Hepatocyte (in vitro differentiated cells): ENCODE data around the gene HNRNPA3. TPM values are rescaled to one million over a fixed set of nuclear protein-coding genes. Genes with fewer than 3 reads are reported as not detected.

ENCODE experiments used
- DNase-seq: peaks from one replicate; pipeline ENCODE4 v3.0.0-alpha.2; 2016; ENCODE audit warnings: low spot score
- H2AFZ ChIP-seq: fragments of 200-600 bp; sonication (generic); 2 replicates; pipeline ENCODE4 v1.6.0; 2016; ENCODE audit warnings: antibody characterized with exemption, mild to moderate bottlenecking
- H3K27ac ChIP-seq: fragments of 200-600 bp; sonication (generic); 2 replicates; pipeline ENCODE4 v1.5.1; 2016; ENCODE audit warnings: mild to moderate bottlenecking
- H3K27me3 ChIP-seq: fragments of 200-600 bp; sonication (generic); 2 replicates; pipeline ENCODE4 v1.6.1; 2016
- H3K36me3 ChIP-seq: fragments of 200-600 bp; sonication (generic); replicated peaks from 2 replicates; pipeline ENCODE4 v1.5.1; 2016; ENCODE audit warnings: low read depth; ENCODE audit not compliant: insufficient read depth
- H3K4me1 ChIP-seq: fragments of 200-600 bp; sonication (generic); 2 replicates; pipeline ENCODE4 v1.5.1; 2016; ENCODE audit warnings: mild to moderate bottlenecking, moderate library complexity; ENCODE audit not compliant: insufficient read depth
- H3K4me2 ChIP-seq: fragments of 200-600 bp; sonication (generic); 2 replicates; pipeline ENCODE4 v1.6.0; 2016
- H3K4me3 ChIP-seq: fragments of 200-600 bp; sonication (generic); 2 replicates; pipeline ENCODE4 v1.5.1; 2016; ENCODE audit warnings: mild to moderate bottlenecking
- H3K79me2 ChIP-seq: fragments of 200-600 bp; sonication (generic); 2 replicates; pipeline ENCODE4 v1.6.0; 2017; ENCODE audit warnings: mild to moderate bottlenecking
- H3K9me2 ChIP-seq: fragments of 200-600 bp; sonication (generic); replicated peaks from 2 replicates; pipeline ENCODE4 v1.6.0; 2017; ENCODE audit warnings: mild to moderate bottlenecking; ENCODE audit not compliant: insufficient read depth
- H3K9me3 ChIP-seq: fragments of 200-600 bp; sonication (generic); 2 replicates; pipeline ENCODE4 v1.5.1; 2016; ENCODE audit warnings: low read depth, mild to moderate bottlenecking
- H4K20me1 ChIP-seq: fragments of 200-600 bp; sonication (generic); 2 replicates; pipeline ENCODE4 v1.6.0; 2016; ENCODE audit warnings: mild to moderate bottlenecking; ENCODE audit not compliant: insufficient read depth, poor library complexity, severe bottlenecking
- CTCF ChIP-seq: fragments of 200-600 bp; sonication (generic); IDR thresholded peaks from 2 replicates; pipeline ENCODE4 v1.5.1; 2016; ENCODE audit warnings: antibody characterized with exemption, mild to moderate bottlenecking; ENCODE audit not compliant: poor library complexity
- EZH2 ChIP-seq: fragments of 200-600 bp; sonication (generic); IDR thresholded peaks from 2 replicates; pipeline ENCODE4 v1.6.1; 2016; ENCODE audit warnings: antibody characterized with exemption, mild to moderate bottlenecking, borderline replicate concordance
- EZH2phosphoT487 ChIP-seq: fragments of 200-600 bp; sonication (generic); IDR thresholded peaks from one replicate; pipeline ENCODE4 v1.6.1; 2018; ENCODE audit warnings: antibody characterized with exemption, mild to moderate bottlenecking, low read depth, moderate library complexity; ENCODE audit not compliant: unreplicated experiment, severe bottlenecking
- WGBS: methylation state at CpG from one replicate; pipeline ENCODE4 v1.1.6; 2016; ENCODE audit warnings: low lambda C conversion rate; ENCODE audit errors: missing lambda C conversion rate; 5-methylcytosine and 5-hydroxymethylcytosine counted together
- polyA plus RNA-seq: library from polyadenylated mRNA; unstranded; fragments of >200 nt; fragmentation: Nextera tagmentation; extraction: Ambion mirVana; gene quantifications from 2 replicates; pipeline ENCODE4 v1.2.1, GENCODE V29; 2016
- total RNA-seq: library from RNA; depleted of rRNA; stranded (reverse); fragments of >200 nt; gene quantifications from 2 replicates; pipeline ENCODE4 v1.2.3, GENCODE V29; 2014

The HNRNPA3 gene
- total and polyA plus RNA-seq, 2 experiments from 2014 or later: 56.1 to 59.5 TPM

- peak overlapping the region; percentile 51 for H2AFZ ChIP-seq
- no peaks in the 10 kb centered on the region for H3K9me3 ChIP-seq
- no peak for TF ChIP-seq EZH2phosphoT487
- peak; percentile 90 for TF ChIP-seq CTCF
- no peak for TF ChIP-seq EZH2
- WGBS: 2% methylated on average over 76 of the region's 81 CpGs
- H3K4me3 ChIP-seq: peak overlapping the region; percentile 87
- peak overlapping the region; percentile 100 for H3K27ac ChIP-seq
- no peaks in the 10 kb centered on the region for H3K36me3 ChIP-seq
- H3K4me1 ChIP-seq: peaks cover 43% of the 10 kb centered on the region
- DNase-seq: peak; percentile 99
- H3K27me3 ChIP-seq: no peaks in the 10 kb centered on the region
- peaks cover 37% of the 10 kb centered on the region for H4K20me1 ChIP-seq
- peak overlapping the region; percentile 80 for H3K4me2 ChIP-seq
- H3K9me2 ChIP-seq: no peaks in the 10 kb centered on the region
- H3K79me2 ChIP-seq: peaks cover 54% of the 10 kb centered on the region
These were observed 51.0 kb downstream of the HNRNPA3 start for GRCh38 chr2:177263451-177264208.

- peak; percentile 64 for DNase-seq
- Histone ChIP-seq H3K4me2 (peak overlapping the region; percentile 49), H3K27me3 (no peaks in the 10 kb centered on the region), H3K4me1 (peaks cover 37% of the 10 kb centered on the region), H4K20me1 (peaks cover 31% of the 10 kb centered on the region), H3K9me3 (no peaks in the 10 kb centered on the region), H2AFZ (peak overlapping the region; percentile 51), H3K4me3 (peak overlapping the region; percentile 87), H3K79me2 (peaks cover 48% of the 10 kb centered on the region), H3K9me2 (no peaks in the 10 kb centered on the region), H3K36me3 (no peaks in the 10 kb centered on the region), H3K27ac (peak overlapping the region; percentile 100)
- TF ChIP-seq EZH2 (no peak), EZH2phosphoT487 (no peak), CTCF (no peak)
- WGBS: 0% methylated on average over 11 of the region's 61 CpGs
These were observed 51.7 kb downstream of the HNRNPA3 start for GRCh38 chr2:177264209-177264692.

- peaks cover 41% of the 10 kb centered on the region for H3K79me2 ChIP-seq
These were observed 52.3 kb downstream of the HNRNPA3 start, which contains the start of gene NFE2L2 for GRCh38 chr2:177264693-177265587. TSS of gene NFE2L2 (minus strand) at chr2:177264727. CDS start at chr2:177264576, 151 bp downstream.

More at GRCh38 chr2:177264693-177265587, 52.3 kb downstream of the HNRNPA3 start, which contains the start of gene NFE2L2:
- Histone ChIP-seq H3K27ac (peak within 1 kb of the TSS; percentile 100), H3K4me2 (peak within 1 kb of the TSS; percentile 80), H3K27me3 (no peaks in the 10 kb centered on the region), H4K20me1 (peaks cover 24% of the 10 kb centered on the region), H2AFZ (peak within 1 kb of the TSS; percentile 51), H3K4me3 (peak within 1 kb of the TSS; percentile 87), H3K4me1 (peaks cover 32% of the 10 kb centered on the region), H3K9me3 (no peaks in the 10 kb centered on the region), H3K36me3 (no peaks in the 10 kb centered on the region), H3K9me2 (no peaks in the 10 kb centered on the region)
- WGBS: 1% methylated on average over 36 of the region's 66 CpGs
- DNase-seq: peak; percentile 95
- TF ChIP-seq CTCF (peak; percentile 47), EZH2phosphoT487 (no peak), EZH2 (no peak)
